ENCODE data around the gene CHSY1. TPM values are rescaled to one million over a fixed set of nuclear protein-coding genes. Genes with fewer than 3 reads are reported as not detected.
A peak's percentile ranks its signal among the peaks of the same experiment; 100 is the strongest.

The CHSY1 gene
- total RNA-seq, 2 donors from 2014 or later: 26.4 to 31.1 TPM

- peaks cover 34% of the 10 kb centered on the region for H3K4me1 Mint-ChIP-seq (ENCODE audit: low read depth)
- H3K36me3 Mint-ChIP-seq (ENCODE audit: insufficient read depth in 2 of 2): peaks cover 18 to 30% of the 10 kb centered on the region in 2 donors
- DNase-seq (no peak), ATAC-seq (replicated peaks in 1 of 2) (no peak)
- no peaks in the 10 kb centered on the region for H3K27me3 Mint-ChIP-seq (ENCODE audit: low read depth)
- H3K9me3 Mint-ChIP-seq: no peaks in the 10 kb centered on the region
- peak overlapping the region; percentile 95 for H3K27ac Mint-ChIP-seq
- H3K4me3 Mint-ChIP-seq: peak overlapping the region; percentile 95 to 100
Measured at GRCh38 chr15:101277943-101278564, 26.2 kb upstream of the CHSY1 start.

- H3K4me1 Mint-ChIP-seq (ENCODE audit: low read depth): peaks cover 34% of the 10 kb centered on the region
- peak within 1 kb of the TSS; percentile 95 to 100 for H3K4me3 Mint-ChIP-seq
- peak; percentile 95 to 97 for ATAC-seq (replicated peaks in 1 of 2)
- H3K27me3 Mint-ChIP-seq (ENCODE audit: low read depth): no peaks in the 10 kb centered on the region
- H3K27ac Mint-ChIP-seq: peak within 1 kb of the TSS; percentile 95
- no peaks in the 10 kb centered on the region for H3K9me3 Mint-ChIP-seq
- peak; percentile 92 to 95 for DNase-seq
- peaks cover 20 to 35% of the 10 kb centered on the region in 2 donors for H3K36me3 Mint-ChIP-seq (ENCODE audit: insufficient read depth in 2 of 2)
Measured at GRCh38 chr15:101277038-101277822, 25.4 kb upstream of the CHSY1 start, which contains the start of gene SELENOS. SELENOS (minus strand) TSS chr15:101277485; CDS start chr15:101277417, 68 bp downstream.

DNA sequence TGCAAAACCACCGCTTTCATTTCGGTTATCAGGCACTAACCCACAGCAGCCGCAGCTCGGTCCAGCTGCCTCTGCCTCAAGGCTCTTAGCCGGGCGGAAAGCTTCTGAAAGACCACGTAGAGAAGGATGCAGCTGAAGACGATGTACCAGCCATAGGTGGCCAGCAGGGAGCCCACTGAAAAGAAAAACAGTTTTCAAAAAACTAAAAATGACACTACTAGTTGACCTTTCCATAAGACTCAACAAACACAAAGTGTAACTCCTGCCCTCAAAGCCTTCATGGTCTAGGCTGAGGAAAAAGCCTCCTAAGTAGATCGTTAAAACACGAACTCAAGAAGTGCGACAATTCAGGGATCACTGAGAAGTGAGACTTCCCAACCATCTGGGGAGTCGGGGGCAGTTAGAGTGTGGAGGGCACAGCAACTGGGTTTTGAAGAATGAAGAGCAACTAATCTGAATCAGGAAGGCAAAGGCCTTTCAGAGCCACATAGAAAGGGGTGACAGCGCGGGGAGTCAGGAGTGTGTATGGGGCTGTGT, 24.7 kb upstream of the CHSY1 start:
- Mint-ChIP-seq H3K4me3 (peak overlapping the region; percentile 95 to 100), H3K36me3 (ENCODE audit: insufficient read depth in 2 of 2) (peaks cover 18 to 32% of the 10 kb centered on the region in 2 donors), H3K27ac (peak overlapping the region; percentile 88), H3K9me3 (no peaks in the 10 kb centered on the region), H3K4me1 (ENCODE audit: low read depth) (peaks cover 34% of the 10 kb centered on the region), H3K27me3 (ENCODE audit: low read depth) (no peaks in the 10 kb centered on the region)
- DNase-seq (peak; percentile 30 to 33), ATAC-seq (replicated peaks in 1 of 2) (peak in 1 of 2 donors; percentile 25)

DNA sequence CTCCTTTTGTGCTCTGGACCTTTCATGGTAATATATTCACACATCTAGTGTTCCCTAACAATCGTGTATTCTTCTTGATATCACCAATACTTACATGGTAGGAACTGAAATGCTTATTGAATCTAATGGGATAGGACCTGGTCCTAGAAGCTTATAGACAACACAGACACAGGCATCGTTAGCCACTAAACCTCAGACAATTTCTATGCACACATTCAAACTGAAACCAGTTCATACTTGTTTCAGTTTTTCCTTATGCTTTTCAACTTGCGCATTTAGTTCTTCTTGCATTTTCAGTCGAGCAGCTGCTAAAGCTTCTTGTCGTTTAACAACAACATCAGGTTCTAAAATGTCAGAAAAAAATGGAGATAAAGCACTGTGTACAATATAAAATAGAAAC, 23.2 kb upstream of the CHSY1 start:
- ATAC-seq (replicated peaks in 1 of 2): peak in 1 of 2 donors; percentile 17
- Mint-ChIP-seq H3K4me3 (peak overlapping the region; percentile 95 to 100), H3K9me3 (no peaks in the 10 kb centered on the region), H3K4me1 (ENCODE audit: low read depth) (peaks cover 34% of the 10 kb centered on the region), H3K36me3 (ENCODE audit: insufficient read depth in 2 of 2) (peaks cover 17 to 30% of the 10 kb centered on the region in 2 donors), H3K27ac (peak overlapping the region; percentile 89), H3K27me3 (ENCODE audit: low read depth) (no peaks in the 10 kb centered on the region)
- DNase-seq: no peak

DNA sequence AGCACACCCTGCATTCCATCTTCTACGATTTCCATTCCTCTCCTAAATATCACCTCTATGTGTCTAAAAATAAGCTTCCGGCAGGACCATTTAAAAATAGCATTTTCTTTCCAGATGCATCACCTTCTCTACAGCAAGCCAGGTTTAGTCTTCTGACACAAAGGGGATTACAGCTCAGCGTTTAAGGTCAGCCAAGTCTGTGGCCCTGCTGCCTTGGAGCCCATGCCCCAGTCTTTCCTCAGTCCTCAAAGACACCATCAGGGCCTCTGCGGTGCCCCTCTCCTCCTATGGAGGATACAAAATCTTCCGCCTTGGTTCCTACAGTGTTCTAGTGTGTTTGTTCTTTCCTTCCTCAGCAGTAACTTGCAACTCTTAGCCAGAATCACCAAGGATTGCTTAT, 21.7 kb upstream of the CHSY1 start:
- Mint-ChIP-seq H3K9me3 (no peaks in the 10 kb centered on the region), H3K4me1 (ENCODE audit: low read depth) (peaks cover 34% of the 10 kb centered on the region), H3K4me3 (no peak overlapping the region), H3K27me3 (ENCODE audit: low read depth) (no peaks in the 10 kb centered on the region), H3K36me3 (ENCODE audit: insufficient read depth in 2 of 2) (peaks cover 17 to 31% of the 10 kb centered on the region in 2 donors), H3K27ac (no peak overlapping the region)
- ATAC-seq (replicated peaks in 1 of 2) (no peak), DNase-seq (no peak)

- ATAC-seq (replicated peaks in 1 of 2): no peak
- no peaks in the 10 kb centered on the region for H3K27me3 Mint-ChIP-seq (ENCODE audit: low read depth)
Measured at GRCh38 chr15:101272584-101272983, 20.7 kb upstream of the CHSY1 start.

DNA sequence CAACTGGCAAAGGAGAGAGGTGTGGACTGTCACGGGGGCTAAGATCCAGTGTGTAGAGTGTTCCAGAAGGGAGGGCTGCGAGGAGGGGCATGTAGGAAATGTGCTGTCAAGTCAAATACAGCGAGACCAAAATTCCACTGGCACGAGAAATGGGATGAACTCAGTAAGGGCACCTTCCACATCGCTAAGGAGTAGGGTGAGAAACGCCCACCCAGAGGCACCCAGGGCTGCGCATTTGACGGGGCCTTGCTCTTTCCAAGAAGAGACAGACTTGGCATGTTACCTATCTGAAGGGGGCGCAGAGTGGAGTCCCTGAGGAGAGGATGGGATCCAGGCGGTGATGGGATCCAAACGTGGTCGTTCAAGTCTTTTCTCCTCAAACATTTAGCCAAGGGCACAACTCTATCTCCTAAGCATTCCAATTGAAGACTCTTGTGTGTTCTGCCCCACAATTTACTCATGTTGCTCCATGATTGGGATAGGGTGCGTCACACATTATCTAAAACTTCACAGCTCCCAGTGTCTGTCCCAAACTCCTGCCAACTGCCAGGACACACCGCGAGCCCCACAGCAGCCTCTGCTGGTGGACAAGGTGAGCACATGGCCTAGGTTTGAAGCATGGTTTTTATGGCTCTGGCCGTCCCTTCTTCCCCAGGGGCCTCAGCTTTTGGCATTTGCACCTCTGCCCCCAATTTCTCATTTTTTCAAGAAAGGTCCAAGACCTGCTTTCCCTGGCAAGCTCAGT, 17.8 kb upstream of the CHSY1 start:
- no peak overlapping the region for H3K27ac Mint-ChIP-seq
- H3K27me3 Mint-ChIP-seq (ENCODE audit: low read depth): no peaks in the 10 kb centered on the region
- DNase-seq: no peak
- peaks cover 9% of the 10 kb centered on the region for H3K4me1 Mint-ChIP-seq (ENCODE audit: low read depth)
- H3K4me3 Mint-ChIP-seq: no peak overlapping the region
- no peaks in the 10 kb centered on the region for H3K9me3 Mint-ChIP-seq
- no peak for ATAC-seq (replicated peaks in 1 of 2)
- H3K36me3 Mint-ChIP-seq (ENCODE audit: insufficient read depth in 2 of 2): peaks cover 10 to 22% of the 10 kb centered on the region in 2 donors

More at GRCh38 chr15:101272584-101272983, 20.7 kb upstream of the CHSY1 start:
- H3K4me1 Mint-ChIP-seq (ENCODE audit: low read depth): peaks cover 31% of the 10 kb centered on the region
- H3K4me3 Mint-ChIP-seq: no peak overlapping the region
- no peaks in the 10 kb centered on the region for H3K9me3 Mint-ChIP-seq
- H3K27ac Mint-ChIP-seq: no peak overlapping the region
- no peak for DNase-seq
- peaks cover 17 to 31% of the 10 kb centered on the region in 2 donors for H3K36me3 Mint-ChIP-seq (ENCODE audit: insufficient read depth in 2 of 2)

GRCh38 chr15:101267320-101268104, 15.7 kb upstream of the CHSY1 start:
- Mint-ChIP-seq H3K4me3 (no peak overlapping the region), H3K4me1 (ENCODE audit: low read depth) (no peaks in the 10 kb centered on the region), H3K36me3 (ENCODE audit: insufficient read depth in 2 of 2) (peaks cover 4 to 6% of the 10 kb centered on the region in 2 donors), H3K9me3 (no peaks in the 10 kb centered on the region), H3K27me3 (ENCODE audit: low read depth) (no peaks in the 10 kb centered on the region), H3K27ac (no peak overlapping the region)
- no peak for ATAC-seq (replicated peaks in 1 of 2)
- no peak for DNase-seq

- ATAC-seq (replicated peaks in 1 of 2): no peak
- H3K36me3 Mint-ChIP-seq (ENCODE audit: insufficient read depth in 2 of 2): peaks cover 0 to 3% of the 10 kb centered on the region in 2 donors
- no peaks in the 10 kb centered on the region for H3K4me1 Mint-ChIP-seq (ENCODE audit: low read depth)
- H3K27ac Mint-ChIP-seq: no peak overlapping the region
- H3K4me3 Mint-ChIP-seq: no peak overlapping the region
- H3K27me3 Mint-ChIP-seq (ENCODE audit: low read depth): no peaks in the 10 kb centered on the region
- no peak for DNase-seq
- H3K9me3 Mint-ChIP-seq: no peaks in the 10 kb centered on the region
Measured at GRCh38 chr15:101266787-101267186, 14.9 kb upstream of the CHSY1 start.

- ATAC-seq (replicated peaks in 1 of 2) (no peak), DNase-seq (no peak)
- Mint-ChIP-seq H3K27ac (no peak overlapping the region), H3K36me3 (ENCODE audit: insufficient read depth in 2 of 2) (peaks cover 0 to 3% of the 10 kb centered on the region in 2 donors), H3K4me1 (ENCODE audit: low read depth) (no peaks in the 10 kb centered on the region), H3K27me3 (ENCODE audit: low read depth) (no peaks in the 10 kb centered on the region), H3K4me3 (no peak overlapping the region), H3K9me3 (no peaks in the 10 kb centered on the region)
Measured at GRCh38 chr15:101266034-101266433, 14.2 kb upstream of the CHSY1 start.

- H3K4me1 Mint-ChIP-seq (ENCODE audit: low read depth): no peaks in the 10 kb centered on the region
- H3K9me3 Mint-ChIP-seq: no peaks in the 10 kb centered on the region
- H3K27me3 Mint-ChIP-seq (ENCODE audit: low read depth): peaks cover 5% of the 10 kb centered on the region
- no peak overlapping the region for H3K27ac Mint-ChIP-seq
- no peak for DNase-seq
- H3K4me3 Mint-ChIP-seq: no peak overlapping the region
- peaks cover 0 to 3% of the 10 kb centered on the region in 2 donors for H3K36me3 Mint-ChIP-seq (ENCODE audit: insufficient read depth in 2 of 2)
- ATAC-seq (replicated peaks in 1 of 2): no peak
Measured at GRCh38 chr15:101264911-101265641, 13.2 kb upstream of the CHSY1 start.

DNA sequence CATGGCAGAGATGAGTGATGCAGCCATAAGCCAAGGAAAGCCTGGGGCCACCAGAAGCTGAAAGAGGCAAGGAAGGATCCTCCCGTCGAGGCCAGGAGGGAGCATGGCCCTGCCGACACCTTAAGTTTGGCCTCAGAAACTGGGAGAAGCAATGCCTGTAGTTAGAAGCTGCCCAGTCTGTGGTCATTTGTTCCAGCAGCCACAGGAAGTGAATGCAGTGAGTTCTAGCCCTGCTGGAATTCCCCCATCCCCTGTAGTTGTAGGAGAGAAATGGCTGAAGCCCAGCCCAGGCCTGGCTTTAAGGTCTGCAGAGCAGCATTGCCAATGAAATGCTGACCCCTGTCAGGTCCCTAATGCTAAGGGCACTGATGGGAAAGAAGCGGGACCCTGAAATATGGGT, 12.2 kb upstream of the CHSY1 start:
- no peak for DNase-seq
- Mint-ChIP-seq H3K9me3 (no peaks in the 10 kb centered on the region), H3K4me1 (ENCODE audit: low read depth) (no peaks in the 10 kb centered on the region), H3K27ac (no peak overlapping the region), H3K4me3 (no peak overlapping the region), H3K36me3 (ENCODE audit: insufficient read depth in 2 of 2) (no peaks in the 10 kb centered on the region), H3K27me3 (ENCODE audit: low read depth) (peaks cover 16% of the 10 kb centered on the region)
- no peak for ATAC-seq (replicated peaks in 1 of 2)

Measured in activated T-cell treated with anti-CD3 and anti-CD28 coated beads, Interleukin-2, amount 50 U/mL, for 72 hours (primary cell).